ENCODE results near the gene GALT. TPM values are rescaled to one million over a fixed set of nuclear protein-coding genes. Genes with fewer than 3 reads are reported as not detected.

GALT gene
- total and polyA plus RNA-seq, 4 donors: 58.6 to 196 (median 115) TPM

DNA sequence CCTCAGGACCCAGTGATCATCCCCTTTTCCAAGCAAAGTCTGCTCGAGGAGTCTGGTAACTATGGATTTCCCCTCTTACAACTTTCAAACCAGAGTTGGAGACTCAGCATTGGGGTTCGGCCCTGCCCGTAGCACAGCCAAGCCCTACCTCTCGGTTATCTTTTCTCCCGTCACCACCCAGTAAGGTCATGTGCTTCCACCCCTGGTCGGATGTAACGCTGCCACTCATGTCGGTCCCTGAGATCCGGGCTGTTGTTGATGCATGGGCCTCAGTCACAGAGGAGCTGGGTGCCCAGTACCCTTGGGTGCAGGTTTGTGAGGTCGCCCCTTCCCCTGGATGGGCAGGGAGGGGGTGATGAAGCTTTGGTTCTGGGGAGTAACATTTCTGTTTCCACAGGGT lies 1.2 kb downstream of the GALT start:
- Histone ChIP-seq H3K4me3 (ENCODE audit: low read depth in 1 of 3, low read length in 3 of 3) (peak overlapping the region; percentile 61 to 88 (median 78)), H3K27ac (ENCODE audit: low read depth in 1 of 2, low read length in 2 of 2) (peak overlapping the region; percentile 86 to 94), H3K9me3 (ENCODE audit: control insufficient read depth in 4 of 4, low read length in 3 of 4) (no peaks in the 10 kb centered on the region), H3K4me1 (ENCODE audit: control insufficient read depth in 4 of 4, insufficient read depth in 4 of 4, low read length in 3 of 4) (peaks cover 16 to 88% (median 78%) of the 10 kb centered on the region in 4 donors), H3K36me3 (ENCODE audit: control insufficient read depth in 4 of 4, insufficient read depth in 3 of 4, low read depth in 1 of 4, low read length in 3 of 4) (peaks cover 0 to 15% (median 10%) of the 10 kb centered on the region in 4 donors), H3K9ac (ENCODE audit: low read depth in 1 of 2, low read length in 2 of 2) (peak overlapping the region; percentile 82 to 93), H3K27me3 (ENCODE audit: control insufficient read depth in 4 of 4, insufficient read depth in 4 of 4, low read length in 3 of 4) (no peaks in the 10 kb centered on the region)
- WGBS: 22% methylated on average over 10 of the region's 10 CpGs
- TF ChIP-seq FOXA2 (IDR thresholded peaks at IDR 0.05): no peak
- TF ChIP-seq, protein P1, sequence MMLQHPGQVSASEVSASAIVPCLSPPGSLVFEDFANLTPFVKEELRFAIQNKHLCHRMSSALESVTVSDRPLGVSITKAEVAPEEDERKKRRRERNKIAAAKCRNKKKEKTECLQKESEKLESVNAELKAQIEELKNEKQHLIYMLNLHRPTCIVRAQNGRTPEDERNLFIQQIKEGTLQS (IDR thresholded peaks at IDR 0.05): no peak
- TF ChIP-seq, protein P2, sequence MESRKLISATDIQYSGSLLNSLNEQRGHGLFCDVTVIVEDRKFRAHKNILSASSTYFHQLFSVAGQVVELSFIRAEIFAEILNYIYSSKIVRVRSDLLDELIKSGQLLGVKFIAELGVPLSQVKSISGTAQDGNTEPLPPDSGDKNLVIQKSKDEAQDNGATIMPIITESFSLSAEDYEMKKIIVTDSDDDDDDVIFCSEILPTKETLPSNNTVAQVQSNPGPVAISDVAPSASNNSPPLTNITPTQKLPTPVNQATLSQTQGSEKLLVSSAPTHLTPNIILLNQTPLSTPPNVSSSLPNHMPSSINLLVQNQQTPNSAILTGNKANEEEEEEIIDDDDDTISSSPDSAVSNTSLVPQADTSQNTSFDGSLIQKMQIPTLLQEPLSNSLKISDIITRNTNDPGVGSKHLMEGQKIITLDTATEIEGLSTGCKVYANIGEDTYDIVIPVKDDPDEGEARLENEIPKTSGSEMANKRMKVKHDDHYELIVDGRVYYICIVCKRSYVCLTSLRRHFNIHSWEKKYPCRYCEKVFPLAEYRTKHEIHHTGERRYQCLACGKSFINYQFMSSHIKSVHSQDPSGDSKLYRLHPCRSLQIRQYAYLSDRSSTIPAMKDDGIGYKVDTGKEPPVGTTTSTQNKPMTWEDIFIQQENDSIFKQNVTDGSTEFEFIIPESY (IDR thresholded peaks at IDR 0.05): no peak
- TF ChIP-seq HNF4G (IDR thresholded peaks at IDR 0.05): no peak
- TF ChIP-seq JUND (IDR thresholded peaks at IDR 0.05): no peak
- no peak for TF ChIP-seq YY1 (IDR thresholded peaks at IDR 0.05)
- no peak for TF ChIP-seq EGR1 (IDR thresholded peaks at IDR 0.05; ENCODE audit: low read depth in 2 of 2)
- TF ChIP-seq SP1 (IDR thresholded peaks at IDR 0.05): no peak
- TF ChIP-seq TAF1 (conservative IDR thresholded peaks at IDR 0.05): no peak
- TF ChIP-seq NR2F2 (IDR thresholded peaks at IDR 0.05): no peak
- TF ChIP-seq, protein P3, sequence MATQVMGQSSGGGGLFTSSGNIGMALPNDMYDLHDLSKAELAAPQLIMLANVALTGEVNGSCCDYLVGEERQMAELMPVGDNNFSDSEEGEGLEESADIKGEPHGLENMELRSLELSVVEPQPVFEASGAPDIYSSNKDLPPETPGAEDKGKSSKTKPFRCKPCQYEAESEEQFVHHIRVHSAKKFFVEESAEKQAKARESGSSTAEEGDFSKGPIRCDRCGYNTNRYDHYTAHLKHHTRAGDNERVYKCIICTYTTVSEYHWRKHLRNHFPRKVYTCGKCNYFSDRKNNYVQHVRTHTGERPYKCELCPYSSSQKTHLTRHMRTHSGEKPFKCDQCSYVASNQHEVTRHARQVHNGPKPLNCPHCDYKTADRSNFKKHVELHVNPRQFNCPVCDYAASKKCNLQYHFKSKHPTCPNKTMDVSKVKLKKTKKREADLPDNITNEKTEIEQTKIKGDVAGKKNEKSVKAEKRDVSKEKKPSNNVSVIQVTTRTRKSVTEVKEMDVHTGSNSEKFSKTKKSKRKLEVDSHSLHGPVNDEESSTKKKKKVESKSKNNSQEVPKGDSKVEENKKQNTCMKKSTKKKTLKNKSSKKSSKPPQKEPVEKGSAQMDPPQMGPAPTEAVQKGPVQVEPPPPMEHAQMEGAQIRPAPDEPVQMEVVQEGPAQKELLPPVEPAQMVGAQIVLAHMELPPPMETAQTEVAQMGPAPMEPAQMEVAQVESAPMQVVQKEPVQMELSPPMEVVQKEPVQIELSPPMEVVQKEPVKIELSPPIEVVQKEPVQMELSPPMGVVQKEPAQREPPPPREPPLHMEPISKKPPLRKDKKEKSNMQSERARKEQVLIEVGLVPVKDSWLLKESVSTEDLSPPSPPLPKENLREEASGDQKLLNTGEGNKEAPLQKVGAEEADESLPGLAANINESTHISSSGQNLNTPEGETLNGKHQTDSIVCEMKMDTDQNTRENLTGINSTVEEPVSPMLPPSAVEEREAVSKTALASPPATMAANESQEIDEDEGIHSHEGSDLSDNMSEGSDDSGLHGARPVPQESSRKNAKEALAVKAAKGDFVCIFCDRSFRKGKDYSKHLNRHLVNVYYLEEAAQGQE (IDR thresholded peaks at IDR 0.05): no peak
- TF ChIP-seq, protein P4, sequence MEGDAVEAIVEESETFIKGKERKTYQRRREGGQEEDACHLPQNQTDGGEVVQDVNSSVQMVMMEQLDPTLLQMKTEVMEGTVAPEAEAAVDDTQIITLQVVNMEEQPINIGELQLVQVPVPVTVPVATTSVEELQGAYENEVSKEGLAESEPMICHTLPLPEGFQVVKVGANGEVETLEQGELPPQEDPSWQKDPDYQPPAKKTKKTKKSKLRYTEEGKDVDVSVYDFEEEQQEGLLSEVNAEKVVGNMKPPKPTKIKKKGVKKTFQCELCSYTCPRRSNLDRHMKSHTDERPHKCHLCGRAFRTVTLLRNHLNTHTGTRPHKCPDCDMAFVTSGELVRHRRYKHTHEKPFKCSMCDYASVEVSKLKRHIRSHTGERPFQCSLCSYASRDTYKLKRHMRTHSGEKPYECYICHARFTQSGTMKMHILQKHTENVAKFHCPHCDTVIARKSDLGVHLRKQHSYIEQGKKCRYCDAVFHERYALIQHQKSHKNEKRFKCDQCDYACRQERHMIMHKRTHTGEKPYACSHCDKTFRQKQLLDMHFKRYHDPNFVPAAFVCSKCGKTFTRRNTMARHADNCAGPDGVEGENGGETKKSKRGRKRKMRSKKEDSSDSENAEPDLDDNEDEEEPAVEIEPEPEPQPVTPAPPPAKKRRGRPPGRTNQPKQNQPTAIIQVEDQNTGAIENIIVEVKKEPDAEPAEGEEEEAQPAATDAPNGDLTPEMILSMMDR (IDR thresholded peaks at IDR 0.05; ENCODE audit: low read depth, low read length, missing input control): no peak
- no peak for TF ChIP-seq RAD21 (IDR thresholded peaks at IDR 0.05)
- no peak for TF ChIP-seq HNF4A (conservative IDR thresholded peaks at IDR 0.05)
- TF ChIP-seq FOXA1 (IDR thresholded peaks at IDR 0.05): no peak
- DNase-seq (ENCODE audit: low spot score): no peak

DNA sequence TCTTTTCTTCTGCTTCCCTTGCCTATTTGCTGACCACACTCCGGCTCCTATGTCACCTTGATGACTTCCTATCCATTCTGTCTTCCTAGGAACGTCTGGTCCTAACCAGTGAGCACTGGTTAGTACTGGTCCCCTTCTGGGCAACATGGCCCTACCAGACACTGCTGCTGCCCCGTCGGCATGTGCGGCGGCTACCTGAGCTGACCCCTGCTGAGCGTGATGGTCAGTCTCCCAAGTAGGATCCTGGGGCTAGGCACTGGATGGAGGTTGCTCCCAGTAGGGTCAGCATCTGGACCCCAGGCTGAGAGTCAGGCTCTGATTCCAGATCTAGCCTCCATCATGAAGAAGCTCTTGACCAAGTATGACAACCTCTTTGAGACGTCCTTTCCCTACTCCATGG lies 2.2 kb downstream of the GALT start:
- peaks cover 18 to 91% (median 82%) of the 10 kb centered on the region in 4 donors for H3K4me1 ChIP-seq (ENCODE audit: control insufficient read depth in 4 of 4, insufficient read depth in 4 of 4, low read length in 3 of 4)
- H3K36me3 ChIP-seq (ENCODE audit: control insufficient read depth in 4 of 4, insufficient read depth in 3 of 4, low read depth in 1 of 4, low read length in 3 of 4): peaks cover 0 to 15% (median 10%) of the 10 kb centered on the region in 4 donors
- peak overlapping the region; percentile 3 to 86 for H3K27ac ChIP-seq (ENCODE audit: low read depth in 1 of 2, low read length in 2 of 2)
- DNase-seq (ENCODE audit: low spot score): no peak
- 91% methylated on average over 8 of the region's 8 CpGs for WGBS
- no peak overlapping the region for H3K4me3 ChIP-seq (ENCODE audit: low read depth in 1 of 3, low read length in 3 of 3)
- H3K9me3 ChIP-seq (ENCODE audit: control insufficient read depth in 4 of 4, low read length in 3 of 4): no peaks in the 10 kb centered on the region
- no peak overlapping the region for H3K9ac ChIP-seq (ENCODE audit: low read depth in 1 of 2, low read length in 2 of 2)
- H3K27me3 ChIP-seq (ENCODE audit: control insufficient read depth in 4 of 4, insufficient read depth in 4 of 4, low read length in 3 of 4): no peaks in the 10 kb centered on the region
- TF ChIP-seq, protein P4 (IDR thresholded peaks at IDR 0.05; ENCODE audit: low read depth, low read length, missing input control): no peak
- TF ChIP-seq FOXA2 (IDR thresholded peaks at IDR 0.05): no peak
- TF ChIP-seq FOXA1 (IDR thresholded peaks at IDR 0.05): no peak
- TF ChIP-seq GABPA (IDR thresholded peaks at IDR 0.05 in 1 of 2, conservative IDR thresholded peaks at IDR 0.05 in 1 of 2): no peak
- TF ChIP-seq TAF1 (conservative IDR thresholded peaks at IDR 0.05): no peak
- no peak for TF ChIP-seq EGR1 (IDR thresholded peaks at IDR 0.05; ENCODE audit: low read depth in 2 of 2)
- TF ChIP-seq HNF4G (IDR thresholded peaks at IDR 0.05): no peak
- no peak for TF ChIP-seq HNF4A (conservative IDR thresholded peaks at IDR 0.05)
- TF ChIP-seq, protein P1 (IDR thresholded peaks at IDR 0.05): no peak
- TF ChIP-seq, protein P3 (IDR thresholded peaks at IDR 0.05): no peak

Measured in liver (tissue), 9 donors.